ENCODE data around the gene ASIC2. TPM values are rescaled to one million over a fixed set of nuclear protein-coding genes. Genes with fewer than 3 reads are reported as not detected.

Gene ASIC2
- total and polyA plus RNA-seq, 2 donors from 2014 or later, result 0.60 to 2.9 TPM

- Histone ChIP-seq H3K36me3 (ENCODE audit: control insufficient read depth in 2 of 3, insufficient read depth in 3 of 3, low read length in 3 of 3) (no peaks in the 10 kb centered on the region), H3K4me1 (ENCODE audit: control insufficient read depth in 2 of 3, insufficient read depth in 2 of 3, low read depth in 1 of 3, low read length in 3 of 3) (no peaks in the 10 kb centered on the region), H3K9me3 (ENCODE audit: control insufficient read depth in 2 of 3, insufficient read depth in 1 of 3, low read length in 3 of 3) (no peaks in the 10 kb centered on the region), H3K27me3 (ENCODE audit: control insufficient read depth, insufficient read depth, low read length) (no peaks in the 10 kb centered on the region), H3K27ac (ENCODE audit: low read depth in 2 of 2, low read length in 2 of 2) (no peak overlapping the region), H3K4me3 (ENCODE audit: low read length in 3 of 3) (no peak overlapping the region), H3K9ac (ENCODE audit: low read length in 3 of 3) (no peak overlapping the region)
- no peak for DNase-seq
- FAIRE-seq, result no peak
- TF ChIP-seq, protein P1, sequence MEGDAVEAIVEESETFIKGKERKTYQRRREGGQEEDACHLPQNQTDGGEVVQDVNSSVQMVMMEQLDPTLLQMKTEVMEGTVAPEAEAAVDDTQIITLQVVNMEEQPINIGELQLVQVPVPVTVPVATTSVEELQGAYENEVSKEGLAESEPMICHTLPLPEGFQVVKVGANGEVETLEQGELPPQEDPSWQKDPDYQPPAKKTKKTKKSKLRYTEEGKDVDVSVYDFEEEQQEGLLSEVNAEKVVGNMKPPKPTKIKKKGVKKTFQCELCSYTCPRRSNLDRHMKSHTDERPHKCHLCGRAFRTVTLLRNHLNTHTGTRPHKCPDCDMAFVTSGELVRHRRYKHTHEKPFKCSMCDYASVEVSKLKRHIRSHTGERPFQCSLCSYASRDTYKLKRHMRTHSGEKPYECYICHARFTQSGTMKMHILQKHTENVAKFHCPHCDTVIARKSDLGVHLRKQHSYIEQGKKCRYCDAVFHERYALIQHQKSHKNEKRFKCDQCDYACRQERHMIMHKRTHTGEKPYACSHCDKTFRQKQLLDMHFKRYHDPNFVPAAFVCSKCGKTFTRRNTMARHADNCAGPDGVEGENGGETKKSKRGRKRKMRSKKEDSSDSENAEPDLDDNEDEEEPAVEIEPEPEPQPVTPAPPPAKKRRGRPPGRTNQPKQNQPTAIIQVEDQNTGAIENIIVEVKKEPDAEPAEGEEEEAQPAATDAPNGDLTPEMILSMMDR (IDR thresholded peaks at IDR 0.05; ENCODE audit: borderline replicate concordance, extremely low read depth, insufficient read depth), result no peak
- intact Hi-C loops (cut with DNase I), result no loop called here
Observed at GRCh38 chr17:33045216-33045615, 247.9 kb downstream of the ASIC2 start.

DNA sequence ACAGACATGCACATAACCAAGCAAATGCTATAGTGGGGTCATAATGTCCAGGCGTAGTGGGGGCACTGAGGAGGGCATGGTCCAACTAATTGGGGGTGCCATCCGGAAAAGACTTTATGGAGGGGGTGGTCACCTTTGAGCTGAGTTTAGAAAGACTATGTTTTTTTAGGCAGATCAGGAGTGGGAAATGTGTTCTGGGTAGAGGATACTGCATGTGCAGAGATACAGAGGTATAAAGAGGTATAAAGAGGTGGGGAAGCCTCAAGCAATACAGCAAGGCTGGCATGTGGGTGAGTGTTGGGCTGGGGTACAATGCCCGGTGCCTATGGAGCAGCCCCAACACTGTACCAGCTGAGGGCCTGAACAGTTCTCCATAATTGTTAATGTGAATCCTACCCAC is 248.3 kb downstream of the ASIC2 start:
- intact Hi-C loops (cut with DNase I), result no loop called here
- H3K27ac ChIP-seq (ENCODE audit: low read depth in 2 of 2, low read length in 2 of 2), result no peak overlapping the region
- DNase-seq, result no peak
- no peak overlapping the region for H3K4me3 ChIP-seq (ENCODE audit: low read length in 3 of 3)
- TF ChIP-seq, protein P1 (IDR thresholded peaks at IDR 0.05; ENCODE audit: borderline replicate concordance, extremely low read depth, insufficient read depth), result no peak
- H3K9ac ChIP-seq (ENCODE audit: low read length in 3 of 3), result no peak overlapping the region
- no peaks in the 10 kb centered on the region for H3K9me3 ChIP-seq (ENCODE audit: control insufficient read depth in 2 of 3, insufficient read depth in 1 of 3, low read length in 3 of 3)
- H3K4me1 ChIP-seq (ENCODE audit: control insufficient read depth in 2 of 3, insufficient read depth in 2 of 3, low read depth in 1 of 3, low read length in 3 of 3), result no peaks in the 10 kb centered on the region
- H3K36me3 ChIP-seq (ENCODE audit: control insufficient read depth in 2 of 3, insufficient read depth in 3 of 3, low read length in 3 of 3), result no peaks in the 10 kb centered on the region
- H3K27me3 ChIP-seq (ENCODE audit: control insufficient read depth, insufficient read depth, low read length), result no peaks in the 10 kb centered on the region
- no peak for FAIRE-seq

- H3K9me3 ChIP-seq (ENCODE audit: control insufficient read depth in 2 of 3, insufficient read depth in 1 of 3, low read length in 3 of 3), result no peaks in the 10 kb centered on the region
- no peaks in the 10 kb centered on the region for H3K36me3 ChIP-seq (ENCODE audit: control insufficient read depth in 2 of 3, insufficient read depth in 3 of 3, low read length in 3 of 3)
- intact Hi-C loops (cut with DNase I), result no loop called here
- no peak overlapping the region for H3K27ac ChIP-seq (ENCODE audit: low read depth in 2 of 2, low read length in 2 of 2)
- TF ChIP-seq, protein P1 (IDR thresholded peaks at IDR 0.05; ENCODE audit: borderline replicate concordance, extremely low read depth, insufficient read depth), result no peak
- DNase-seq, result no peak
- H3K4me1 ChIP-seq (ENCODE audit: control insufficient read depth in 2 of 3, insufficient read depth in 2 of 3, low read depth in 1 of 3, low read length in 3 of 3), result peaks cover 0 to 3% (median 0%) of the 10 kb centered on the region in 3 donors
- H3K9ac ChIP-seq (ENCODE audit: low read length in 3 of 3), result no peak overlapping the region
- H3K27me3 ChIP-seq (ENCODE audit: control insufficient read depth, insufficient read depth, low read length), result no peaks in the 10 kb centered on the region
- no peak for FAIRE-seq
- no peak overlapping the region for H3K4me3 ChIP-seq (ENCODE audit: low read length in 3 of 3)
Observed at GRCh38 chr17:33040461-33040860, 252.6 kb downstream of the ASIC2 start.

DNA sequence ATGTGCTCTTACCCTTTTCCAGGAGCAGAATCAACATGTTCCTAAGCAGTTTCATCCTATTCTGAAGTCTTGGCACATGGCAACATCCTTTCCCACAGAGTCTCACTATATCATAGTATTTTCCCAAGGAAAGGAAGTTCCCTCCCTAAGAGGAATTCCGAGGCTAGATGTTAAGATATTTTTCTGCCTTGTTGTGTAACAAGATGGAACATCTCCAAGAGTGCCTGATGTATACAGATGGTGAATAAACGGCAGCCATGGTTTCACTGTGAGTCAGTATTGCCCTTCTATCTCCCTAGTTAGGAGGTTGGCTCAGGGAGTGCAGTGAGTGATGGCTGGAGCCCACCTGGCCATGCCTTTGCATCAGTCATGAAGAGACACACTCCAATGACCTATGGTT is 253.2 kb downstream of the ASIC2 start:
- Histone ChIP-seq H3K27ac (ENCODE audit: low read depth in 2 of 2, low read length in 2 of 2) (no peak overlapping the region), H3K9ac (ENCODE audit: low read length in 3 of 3) (no peak overlapping the region), H3K4me1 (ENCODE audit: control insufficient read depth in 2 of 3, insufficient read depth in 2 of 3, low read depth in 1 of 3, low read length in 3 of 3) (peaks cover 0 to 3% (median 0%) of the 10 kb centered on the region in 3 donors), H3K36me3 (ENCODE audit: control insufficient read depth in 2 of 3, insufficient read depth in 3 of 3, low read length in 3 of 3) (no peaks in the 10 kb centered on the region), H3K4me3 (ENCODE audit: low read length in 3 of 3) (no peak overlapping the region), H3K27me3 (ENCODE audit: control insufficient read depth, insufficient read depth, low read length) (no peaks in the 10 kb centered on the region), H3K9me3 (ENCODE audit: control insufficient read depth in 2 of 3, insufficient read depth in 1 of 3, low read length in 3 of 3) (no peaks in the 10 kb centered on the region)
- DNase-seq, result peak in 1 of 5 donors; percentile 63
- no peak for FAIRE-seq
- intact Hi-C loops (cut with DNase I), result no loop called here
- TF ChIP-seq, protein P1 (IDR thresholded peaks at IDR 0.05; ENCODE audit: borderline replicate concordance, extremely low read depth, insufficient read depth), result no peak

Measured in kidney (tissue), 14 donors.